Rectal smooth muscle tissue (tissue), 1 donor: ENCODE results near the gene ZRANB1.
"Not testable (repeated sequence)": the region's sequence is repeated elsewhere in the genome, so short reads cannot be mapped to it uniquely, and the experiment has no call there.

Experiments
- H3K27ac ChIP-seq: one replicate; pipeline ENCODE4 v1.7.0; 2013; ENCODE audit warnings: low read depth, low read length, inconsistent platforms
- H3K27me3 ChIP-seq: one replicate; pipeline ENCODE4 v1.7.0; 2013; ENCODE audit warnings: low read length; ENCODE audit not compliant: control insufficient read depth, insufficient read depth
- H3K36me3 ChIP-seq: one replicate; pipeline ENCODE4 v1.7.0; 2013; ENCODE audit warnings: low read length; ENCODE audit not compliant: control insufficient read depth, insufficient read depth
- H3K4me1 ChIP-seq: one replicate; pipeline ENCODE4 v1.7.0; 2013; ENCODE audit warnings: low read length; ENCODE audit not compliant: control insufficient read depth, insufficient read depth
- H3K4me3 ChIP-seq: one replicate; pipeline ENCODE4 v1.7.0; 2013; ENCODE audit warnings: low read length
- H3K9ac ChIP-seq: one replicate; pipeline ENCODE4 v1.7.0; 2013; ENCODE audit warnings: low read length

Gene ZRANB1

GRCh38 chr10:124977161-124977560 is 35.2 kb downstream of the ZRANB1 start:
- Histone ChIP-seq H3K4me1 (no peaks in the 10 kb centered on the region), H3K27me3 (no peaks in the 10 kb centered on the region), H3K27ac (no peak overlapping the region), H3K4me3 (no peak overlapping the region), H3K36me3 (peaks cover 12% of the 10 kb centered on the region), H3K9ac (no peak overlapping the region)

- Histone ChIP-seq H3K27me3 (no peaks in the 10 kb centered on the region), H3K27ac (no peak overlapping the region), H3K36me3 (peaks cover 14% of the 10 kb centered on the region), H3K4me3 (no peak overlapping the region), H3K9ac (no peak overlapping the region), H3K4me1 (no peaks in the 10 kb centered on the region)
These were observed 35.9 kb downstream of the ZRANB1 start for GRCh38 chr10:124977648-124978375.

DNA sequence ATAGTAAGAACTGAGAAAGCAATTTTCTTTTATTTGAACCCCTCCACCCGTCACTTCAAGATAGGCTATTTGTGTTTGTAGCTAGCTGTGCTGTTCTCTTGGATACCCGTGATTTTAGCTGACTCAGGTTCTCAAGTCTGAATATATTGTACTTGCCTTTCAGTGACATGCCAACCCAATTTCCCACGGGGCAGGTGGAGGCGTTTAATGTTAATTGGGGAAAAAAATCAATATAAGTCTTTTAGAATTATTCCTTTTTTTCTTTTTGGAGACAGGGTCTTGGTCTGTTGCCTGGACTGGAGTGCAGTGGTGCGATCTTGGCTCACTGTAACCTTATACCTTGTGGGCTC is 36.4 kb downstream of the ZRANB1 start:
- no peak overlapping the region for H3K4me3 ChIP-seq
- H3K9ac ChIP-seq, result no peak overlapping the region
- H3K4me1 ChIP-seq, result no peaks in the 10 kb centered on the region
- no peak overlapping the region for H3K27ac ChIP-seq
- H3K27me3 ChIP-seq, result no peaks in the 10 kb centered on the region
- H3K36me3 ChIP-seq, result peaks cover 14% of the 10 kb centered on the region

DNA sequence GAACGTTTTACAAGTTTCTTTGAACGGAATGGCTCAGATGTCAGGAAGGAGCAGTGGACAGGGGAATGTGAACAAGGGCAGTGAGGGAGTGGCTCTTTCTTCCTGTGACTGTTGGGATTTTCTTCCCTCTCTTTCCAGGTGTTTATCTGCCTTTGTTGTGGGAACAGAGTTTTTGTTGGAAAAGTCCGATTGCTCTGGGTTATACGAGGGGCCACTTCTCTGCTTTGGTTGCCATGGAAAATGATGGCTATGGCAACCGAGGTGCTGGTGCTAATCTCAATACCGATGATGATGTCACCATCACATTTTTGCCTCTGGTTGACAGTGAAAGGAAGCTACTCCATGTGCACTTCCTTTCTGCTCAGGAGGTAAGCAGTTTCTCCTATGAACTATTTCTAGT is 41.4 kb downstream of the ZRANB1 start:
- Histone ChIP-seq H3K36me3 (peaks cover 21% of the 10 kb centered on the region), H3K4me1 (no peaks in the 10 kb centered on the region), H3K27me3 (no peaks in the 10 kb centered on the region), H3K9ac (no peak overlapping the region), H3K27ac (no peak overlapping the region), H3K4me3 (no peak overlapping the region)

GRCh38 chr10:124984376-124984775 is 42.5 kb downstream of the ZRANB1 start:
- Histone ChIP-seq H3K36me3 (peaks cover 21% of the 10 kb centered on the region), H3K9ac (no peak overlapping the region), H3K4me3 (no peak overlapping the region), H3K27me3 (no peaks in the 10 kb centered on the region), H3K4me1 (no peaks in the 10 kb centered on the region), H3K27ac (no peak overlapping the region)

GRCh38 chr10:124985162-124985561 is 43.2 kb downstream of the ZRANB1 start:
- no peaks in the 10 kb centered on the region for H3K27me3 ChIP-seq
- H3K27ac ChIP-seq, result no peak overlapping the region
- H3K36me3 ChIP-seq, result peaks cover 25% of the 10 kb centered on the region
- no peaks in the 10 kb centered on the region for H3K4me1 ChIP-seq
- no peak overlapping the region for H3K9ac ChIP-seq
- no peak overlapping the region for H3K4me3 ChIP-seq

DNA sequence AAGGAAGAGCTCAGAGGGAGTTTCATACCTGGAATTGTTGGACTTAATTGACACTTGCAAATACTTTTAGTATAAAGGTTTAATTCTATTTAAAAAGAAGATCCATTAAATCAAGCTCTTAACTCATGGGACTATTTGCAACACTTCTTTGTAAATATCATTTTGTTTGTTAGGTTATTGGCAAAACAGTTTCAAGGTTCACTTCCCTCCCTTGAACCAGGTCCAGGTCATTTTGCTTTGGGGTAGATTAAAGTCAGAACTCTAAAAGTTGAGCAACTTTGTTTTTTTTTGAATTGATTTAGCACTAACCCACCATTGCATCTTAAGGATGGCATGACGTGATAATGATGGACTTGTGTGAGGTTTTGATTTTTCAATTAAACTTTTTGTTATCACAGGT is 45.9 kb downstream of the ZRANB1 start:
- H3K4me1 ChIP-seq, result peaks cover 3% of the 10 kb centered on the region
- no peak overlapping the region for H3K9ac ChIP-seq
- no peak overlapping the region for H3K27ac ChIP-seq
- H3K4me3 ChIP-seq, result no peak overlapping the region
- H3K36me3 ChIP-seq, result peaks cover 33% of the 10 kb centered on the region
- no peaks in the 10 kb centered on the region for H3K27me3 ChIP-seq

GRCh38 chr10:124988753-124989152 is 46.8 kb downstream of the ZRANB1 start:
- not testable (repeated sequence) for H3K4me3 ChIP-seq, H3K27ac ChIP-seq
- peaks cover 33% of the 10 kb centered on the region for H3K36me3 ChIP-seq

DNA sequence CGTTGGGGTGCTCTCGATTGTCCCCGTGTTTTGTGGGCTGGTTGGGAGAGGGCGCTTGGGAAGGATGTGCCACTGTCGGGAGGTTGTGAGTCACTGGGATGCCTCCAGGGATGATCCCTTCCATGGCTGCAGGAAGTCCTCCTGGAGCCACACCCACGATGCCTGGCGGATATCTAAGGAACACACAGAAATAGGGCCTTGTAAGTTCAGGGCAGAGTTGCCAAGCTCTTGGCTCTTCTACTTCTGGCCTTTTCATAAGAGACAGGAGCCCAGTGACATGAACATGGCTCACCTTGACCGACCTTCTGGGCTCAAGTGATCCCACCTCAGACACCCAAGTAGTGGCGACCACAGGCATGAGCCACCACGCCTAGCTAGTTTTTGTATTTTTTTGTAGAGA is 47.6 kb downstream of the ZRANB1 start:
- Histone ChIP-seq H3K27me3 (no peaks in the 10 kb centered on the region), H3K4me1 (peaks cover 3% of the 10 kb centered on the region), H3K4me3 (no peak overlapping the region), H3K27ac (no peak overlapping the region), H3K9ac (no peak overlapping the region), H3K36me3 (peaks cover 37% of the 10 kb centered on the region)

More at GRCh38 chr10:124988753-124989152, 46.8 kb downstream of the ZRANB1 start:
- not testable (repeated sequence) for H3K4me1 ChIP-seq, H3K27me3 ChIP-seq, H3K9ac ChIP-seq

GRCh38 chr10:124990671-124991625 is 49.0 kb downstream of the ZRANB1 start:
- no peak overlapping the region for H3K4me3 ChIP-seq
- peaks cover 3% of the 10 kb centered on the region for H3K4me1 ChIP-seq
- no peaks in the 10 kb centered on the region for H3K27me3 ChIP-seq
- H3K9ac ChIP-seq, result no peak overlapping the region
- H3K36me3 ChIP-seq, result peaks cover 35% of the 10 kb centered on the region
- H3K27ac ChIP-seq, result no peak overlapping the region

- no peak overlapping the region for H3K4me3 ChIP-seq
- no peaks in the 10 kb centered on the region for H3K27me3 ChIP-seq
- H3K36me3 ChIP-seq, result peaks cover 35% of the 10 kb centered on the region
- peaks cover 3% of the 10 kb centered on the region for H3K4me1 ChIP-seq
- H3K27ac ChIP-seq, result no peak overlapping the region
- no peak overlapping the region for H3K9ac ChIP-seq
These were observed 49.9 kb downstream of the ZRANB1 start for GRCh38 chr10:124991835-124992234.

DNA sequence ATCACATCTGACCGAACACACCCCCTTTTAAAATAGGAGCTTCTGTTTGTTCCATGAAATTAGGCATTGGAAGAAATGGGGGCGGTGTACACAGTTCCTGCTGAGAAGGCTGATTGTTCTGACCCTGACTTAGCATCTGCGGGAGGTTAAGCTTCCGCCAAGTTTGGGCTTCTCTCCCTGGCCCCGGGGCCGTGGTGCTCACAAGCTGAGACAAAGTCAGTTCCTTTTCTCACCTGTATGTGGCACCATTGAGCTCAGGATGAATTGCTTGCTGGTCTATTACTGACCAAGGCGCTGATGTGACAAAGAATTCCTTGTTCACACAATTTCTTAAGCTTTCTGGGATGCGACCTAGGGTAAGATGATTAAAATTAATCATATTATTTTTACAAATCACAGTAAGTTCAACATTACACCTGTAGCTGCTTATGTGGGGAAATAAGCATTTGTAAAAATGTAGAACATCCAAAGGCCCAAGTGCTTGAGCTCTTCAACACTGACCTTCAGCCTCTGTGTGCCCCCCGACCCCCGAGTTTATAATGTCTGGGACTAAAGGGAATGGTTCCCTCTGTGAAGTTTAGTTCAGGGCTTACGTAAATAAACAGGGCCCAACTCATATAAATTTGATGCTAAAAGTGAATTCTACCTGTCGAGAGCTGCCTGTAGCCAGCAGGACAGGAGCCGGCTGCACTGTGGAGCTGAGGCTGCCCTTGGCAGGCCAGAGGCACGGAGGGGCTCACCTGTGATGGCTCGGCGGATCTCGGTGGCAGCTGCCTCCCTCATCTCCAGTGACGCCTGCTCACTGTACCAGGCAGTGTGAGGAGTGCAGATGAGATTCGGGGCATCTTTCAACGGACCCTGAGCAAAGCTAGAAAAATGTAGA is 50.8 kb downstream of the ZRANB1 start:
- H3K4me1 ChIP-seq, result peaks cover 3% of the 10 kb centered on the region
- H3K27me3 ChIP-seq, result no peaks in the 10 kb centered on the region
- H3K4me3 ChIP-seq, result no peak overlapping the region
- no peak overlapping the region for H3K27ac ChIP-seq
- H3K9ac ChIP-seq, result no peak overlapping the region
- peaks cover 39% of the 10 kb centered on the region for H3K36me3 ChIP-seq
